Fibroblast of lung (primary cell): ENCODE results near the gene RPRD2.

ENCODE experiments used
- EZH2 ChIP-seq: IDR thresholded peaks from 2 replicates; pipeline ENCODE4 v1.5.1; 2012; ENCODE audit warnings: low read length, control low read depth, mild to moderate bottlenecking; ENCODE audit errors: missing control alignments
- TF ChIP-seq, protein P1 (sequence below), 2 donors: IDR thresholded peaks in 1 of 2; conservative IDR thresholded peaks in 1 of 2; 1 replicate in 1 of 2; 2 replicates in 1 of 2; pipeline ENCODE4 v1.5.1; 2011 to 2012; ENCODE audit warnings: low read length in 2 of 2, control low read depth in 1 of 2, inconsistent platforms in 1 of 2, low read depth in 1 of 2, mild to moderate bottlenecking in 1 of 2

DNA sequence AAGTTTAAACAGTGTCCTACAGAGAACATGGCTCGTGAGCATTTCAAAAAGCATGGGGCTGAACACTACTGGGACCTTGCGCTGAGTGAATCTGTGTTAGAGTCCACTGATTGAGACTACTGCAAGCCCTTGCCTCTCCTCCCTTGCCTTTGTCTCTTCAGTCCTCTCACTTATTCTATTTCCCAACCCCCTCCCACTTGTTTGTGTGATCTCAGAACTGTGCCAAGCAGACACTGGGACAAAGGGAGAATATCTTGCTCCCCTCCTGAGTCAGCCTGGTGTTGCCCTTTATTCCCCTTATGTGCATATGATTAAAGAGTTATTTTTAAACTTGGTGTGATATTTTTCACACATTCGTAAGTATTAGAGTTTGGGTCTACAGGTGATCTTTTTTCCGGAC is 11.1 kb upstream of the RPRD2 start:
- TF ChIP-seq, protein P1, sequence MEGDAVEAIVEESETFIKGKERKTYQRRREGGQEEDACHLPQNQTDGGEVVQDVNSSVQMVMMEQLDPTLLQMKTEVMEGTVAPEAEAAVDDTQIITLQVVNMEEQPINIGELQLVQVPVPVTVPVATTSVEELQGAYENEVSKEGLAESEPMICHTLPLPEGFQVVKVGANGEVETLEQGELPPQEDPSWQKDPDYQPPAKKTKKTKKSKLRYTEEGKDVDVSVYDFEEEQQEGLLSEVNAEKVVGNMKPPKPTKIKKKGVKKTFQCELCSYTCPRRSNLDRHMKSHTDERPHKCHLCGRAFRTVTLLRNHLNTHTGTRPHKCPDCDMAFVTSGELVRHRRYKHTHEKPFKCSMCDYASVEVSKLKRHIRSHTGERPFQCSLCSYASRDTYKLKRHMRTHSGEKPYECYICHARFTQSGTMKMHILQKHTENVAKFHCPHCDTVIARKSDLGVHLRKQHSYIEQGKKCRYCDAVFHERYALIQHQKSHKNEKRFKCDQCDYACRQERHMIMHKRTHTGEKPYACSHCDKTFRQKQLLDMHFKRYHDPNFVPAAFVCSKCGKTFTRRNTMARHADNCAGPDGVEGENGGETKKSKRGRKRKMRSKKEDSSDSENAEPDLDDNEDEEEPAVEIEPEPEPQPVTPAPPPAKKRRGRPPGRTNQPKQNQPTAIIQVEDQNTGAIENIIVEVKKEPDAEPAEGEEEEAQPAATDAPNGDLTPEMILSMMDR (conservative IDR thresholded peaks at IDR 0.05 in 1 of 2, IDR thresholded peaks at IDR 0.05 in 1 of 2; ENCODE audit: low read depth in 1 of 2, low read length in 2 of 2): no peak
- TF ChIP-seq EZH2: no peak
